ENCODE results near the gene PROSER3. TPM values are rescaled to one million over a fixed set of nuclear protein-coding genes. Genes with fewer than 3 reads are reported as not detected.
A peak's percentile ranks its signal among the peaks of the same experiment; 100 is the strongest.
"Not testable (repeated sequence)": the region's sequence is repeated elsewhere in the genome, so short reads cannot be mapped to it uniquely, and the experiment has no call there.

Gene PROSER3
- total RNA-seq, 2 donors from 2014 or later: 7.3 to 14.2 TPM

DNA sequence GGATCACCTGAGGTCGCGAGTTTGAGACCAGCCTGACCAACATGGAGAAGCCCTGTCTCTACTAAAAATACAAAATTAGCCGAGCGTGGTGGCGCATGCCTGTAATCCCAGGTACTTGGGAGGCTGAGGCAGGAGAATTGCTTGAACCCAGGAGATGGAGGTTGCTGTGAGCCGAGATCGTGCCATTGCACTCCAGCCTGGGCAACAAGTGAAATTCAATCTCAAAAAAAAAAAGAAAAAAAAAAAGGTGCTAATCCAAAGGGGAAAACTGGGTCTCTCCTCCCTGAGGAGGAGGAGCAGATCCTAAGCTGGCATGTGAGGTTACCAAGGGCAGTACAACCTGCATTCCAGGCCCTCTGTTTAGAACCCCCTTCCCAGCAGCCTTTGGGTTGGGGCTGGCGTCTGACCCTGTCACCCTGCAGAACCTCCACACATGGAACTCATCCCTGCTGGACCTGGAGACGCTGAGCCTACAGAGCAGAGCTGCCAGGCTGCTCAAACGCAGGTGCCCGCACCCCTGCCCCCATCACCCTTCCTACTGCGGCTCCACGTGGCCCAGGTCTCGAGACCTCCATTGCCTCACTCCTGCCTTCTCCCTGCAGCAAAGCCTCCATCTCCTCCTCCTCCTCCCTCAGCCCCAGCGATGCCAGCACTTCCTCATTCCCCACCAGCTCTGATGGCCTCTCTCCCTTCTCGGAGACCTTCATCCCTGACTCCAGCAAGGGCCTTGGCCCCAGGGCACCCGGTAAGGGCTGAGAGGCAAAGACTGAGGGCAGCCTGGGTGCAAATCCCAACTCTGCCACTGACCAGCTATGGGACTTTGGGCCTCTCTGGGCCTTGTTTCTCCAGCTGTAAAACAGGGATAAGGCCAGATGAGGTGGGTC lies 6.7 kb downstream of the PROSER3 start:
- no peak for TF ChIP-seq POLR2A (IDR thresholded peaks at IDR 0.05)
- TF ChIP-seq, protein P1, sequence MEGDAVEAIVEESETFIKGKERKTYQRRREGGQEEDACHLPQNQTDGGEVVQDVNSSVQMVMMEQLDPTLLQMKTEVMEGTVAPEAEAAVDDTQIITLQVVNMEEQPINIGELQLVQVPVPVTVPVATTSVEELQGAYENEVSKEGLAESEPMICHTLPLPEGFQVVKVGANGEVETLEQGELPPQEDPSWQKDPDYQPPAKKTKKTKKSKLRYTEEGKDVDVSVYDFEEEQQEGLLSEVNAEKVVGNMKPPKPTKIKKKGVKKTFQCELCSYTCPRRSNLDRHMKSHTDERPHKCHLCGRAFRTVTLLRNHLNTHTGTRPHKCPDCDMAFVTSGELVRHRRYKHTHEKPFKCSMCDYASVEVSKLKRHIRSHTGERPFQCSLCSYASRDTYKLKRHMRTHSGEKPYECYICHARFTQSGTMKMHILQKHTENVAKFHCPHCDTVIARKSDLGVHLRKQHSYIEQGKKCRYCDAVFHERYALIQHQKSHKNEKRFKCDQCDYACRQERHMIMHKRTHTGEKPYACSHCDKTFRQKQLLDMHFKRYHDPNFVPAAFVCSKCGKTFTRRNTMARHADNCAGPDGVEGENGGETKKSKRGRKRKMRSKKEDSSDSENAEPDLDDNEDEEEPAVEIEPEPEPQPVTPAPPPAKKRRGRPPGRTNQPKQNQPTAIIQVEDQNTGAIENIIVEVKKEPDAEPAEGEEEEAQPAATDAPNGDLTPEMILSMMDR (IDR thresholded peaks at IDR 0.05): no peak
- Histone ChIP-seq H3K4me3 (no peak overlapping the region), H3K9me3 (no peaks in the 10 kb centered on the region), H3K27ac (no peak overlapping the region), H3K27me3 (no peaks in the 10 kb centered on the region), H3K36me3 (replicated peaks in 1 of 2; ENCODE audit: insufficient read depth in 1 of 2, low read depth in 2 of 2) (peaks cover 0 to 7% of the 10 kb centered on the region in 2 donors), H3K4me1 (peaks cover 14% of the 10 kb centered on the region)
- DNase-seq (no peak), ATAC-seq (no peak)
- 95 to 97% methylated on average over 16 to 17 of the region's 17 CpGs for WGBS, 2 donors
- intact Hi-C loops (cut with DNase I): no loop called here

DNA sequence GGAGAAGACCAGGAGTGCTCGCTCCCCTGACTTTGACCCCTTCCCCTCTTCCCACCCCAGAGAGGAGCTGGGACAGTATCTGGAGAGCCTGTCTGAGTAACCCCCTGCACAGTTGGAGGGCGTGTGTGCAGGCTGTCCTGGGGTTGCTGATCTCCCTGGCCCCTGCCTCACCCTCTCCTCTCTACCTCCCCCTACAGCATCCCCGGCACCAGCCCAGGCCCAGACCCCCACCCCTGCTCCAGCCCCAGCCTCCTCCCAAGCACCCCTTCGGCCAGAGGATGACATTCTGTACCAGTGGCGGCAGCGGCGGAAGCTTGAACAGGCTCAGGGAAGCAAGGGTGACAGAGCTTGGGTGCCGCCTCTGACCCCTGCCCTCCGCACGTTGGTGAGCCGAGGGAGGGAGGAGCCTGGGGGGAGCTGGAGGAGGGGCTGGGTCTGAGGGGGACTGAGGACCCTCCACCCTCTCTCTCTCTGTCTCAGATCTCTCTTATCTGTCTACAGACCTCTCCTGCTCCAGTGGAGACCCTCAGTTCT lies 8.7 kb downstream of the PROSER3 start:
- Histone ChIP-seq H3K4me3 (no peak overlapping the region), H3K36me3 (replicated peaks in 1 of 2; ENCODE audit: insufficient read depth in 1 of 2, low read depth in 2 of 2) (peaks cover 0 to 7% of the 10 kb centered on the region in 2 donors), H3K27me3 (no peaks in the 10 kb centered on the region), H3K27ac (no peak overlapping the region), H3K4me1 (peaks cover 12% of the 10 kb centered on the region), H3K9me3 (no peaks in the 10 kb centered on the region)
- DNase-seq: no peak
- TF ChIP-seq, protein P1 (IDR thresholded peaks at IDR 0.05): no peak
- no peak for TF ChIP-seq POLR2A (IDR thresholded peaks at IDR 0.05)
- ATAC-seq: peak; percentile 7
- 78 to 84% methylated on average over 2 to 10 of the region's 11 CpGs for WGBS, 2 donors
- intact Hi-C loops (cut with DNase I): no loop called here

DNA sequence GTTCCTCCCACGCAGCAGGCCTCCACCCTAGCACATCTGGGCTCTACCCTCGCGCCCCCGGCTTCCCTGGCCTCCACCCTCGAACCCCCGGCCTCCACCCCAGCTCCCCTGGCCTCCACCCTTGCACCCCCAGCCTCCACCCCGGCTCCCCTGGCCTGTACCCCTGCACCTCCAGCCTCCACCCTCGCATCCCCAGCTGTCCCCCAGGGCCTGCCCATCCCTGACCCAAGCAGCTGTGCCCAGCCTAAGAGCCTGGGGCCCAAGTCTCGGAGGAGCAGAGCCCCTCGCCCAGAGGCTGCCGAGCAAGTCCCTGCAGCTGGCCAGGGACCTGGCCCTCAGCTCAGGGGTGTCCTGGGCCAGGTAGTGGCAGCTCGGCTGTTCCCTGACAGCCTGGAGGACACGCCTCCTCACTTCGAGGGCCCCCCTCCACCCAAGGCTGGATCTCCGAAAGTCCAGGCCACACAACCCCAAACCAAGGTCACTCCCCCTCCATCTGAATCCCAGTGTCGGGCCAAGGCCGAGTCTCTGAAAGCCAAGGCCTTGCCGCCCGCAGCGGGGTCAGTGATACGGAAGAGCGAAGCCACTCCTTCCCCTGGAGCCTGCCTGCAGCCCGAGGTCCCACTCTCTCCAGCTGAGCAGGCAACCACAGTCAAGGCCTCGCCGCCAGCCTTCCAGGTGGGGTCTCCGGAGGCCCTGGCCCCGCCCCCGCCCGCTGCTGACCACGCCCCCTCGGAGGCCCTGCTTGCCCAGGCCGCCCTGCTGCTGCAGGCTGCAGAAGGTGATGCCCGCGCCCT lies 9.5 kb downstream of the PROSER3 start:
- DNase-seq: peak; percentile 49 to 81 (median 66)
- intact Hi-C loops (cut with DNase I): no loop called here
- WGBS, 2 donors: 36 to 88% methylated on average over 9 to 24 of the region's 34 CpGs

DNA sequence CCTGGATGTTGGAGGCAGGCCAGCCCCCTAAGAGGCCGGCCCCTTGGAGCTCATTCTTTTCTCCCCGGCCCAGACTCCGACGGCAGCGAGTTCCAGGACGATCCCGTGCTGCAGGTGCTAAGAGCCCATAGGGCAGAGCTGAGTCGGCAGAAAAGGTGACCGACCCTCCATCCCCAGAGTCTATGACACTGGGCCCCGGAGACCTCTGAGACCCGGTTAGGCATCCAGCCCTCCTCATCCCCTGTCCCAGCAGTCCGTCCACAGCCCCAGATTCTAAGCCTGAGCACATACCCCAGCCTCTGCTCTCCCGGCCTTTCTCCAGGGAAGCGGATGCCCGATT lies 10.1 kb downstream of the PROSER3 start:
- intact Hi-C loops (cut with DNase I): no loop called here
- Histone ChIP-seq H3K4me1 (peaks cover 12% of the 10 kb centered on the region), H3K27ac (peak overlapping the region in 1 of 4 donors; percentile 24), H3K36me3 (replicated peaks in 1 of 2; ENCODE audit: insufficient read depth in 1 of 2, low read depth in 2 of 2) (peaks cover 0 to 5% of the 10 kb centered on the region in 2 donors), H3K27me3 (no peaks in the 10 kb centered on the region), H3K4me3 (no peak overlapping the region), H3K9me3 (no peaks in the 10 kb centered on the region)
- 49 to 58% methylated on average over 11 to 15 of the region's 15 CpGs for WGBS, 2 donors
- no peak for TF ChIP-seq POLR2A (IDR thresholded peaks at IDR 0.05)
- TF ChIP-seq, protein P1 (IDR thresholded peaks at IDR 0.05): no peak
- DNase-seq (no peak), ATAC-seq (no peak)

More for the DNA sequence above, 9.5 kb downstream of the PROSER3 start:
- H3K27me3 ChIP-seq: no peaks in the 10 kb centered on the region
- peaks cover 0 to 5% of the 10 kb centered on the region in 2 donors for H3K36me3 ChIP-seq (replicated peaks in 1 of 2; ENCODE audit: insufficient read depth in 1 of 2, low read depth in 2 of 2)
- H3K4me3 ChIP-seq: no peak overlapping the region
- TF ChIP-seq, protein P1 (IDR thresholded peaks at IDR 0.05): no peak
- no peak for TF ChIP-seq POLR2A (IDR thresholded peaks at IDR 0.05)
- peak; percentile 71 for ATAC-seq
- H3K27ac ChIP-seq: peak overlapping the region in 3 of 4 donors; percentile 19 to 27 (median 24)
- peaks cover 12% of the 10 kb centered on the region for H3K4me1 ChIP-seq
- H3K9me3 ChIP-seq: no peaks in the 10 kb centered on the region

DNA sequence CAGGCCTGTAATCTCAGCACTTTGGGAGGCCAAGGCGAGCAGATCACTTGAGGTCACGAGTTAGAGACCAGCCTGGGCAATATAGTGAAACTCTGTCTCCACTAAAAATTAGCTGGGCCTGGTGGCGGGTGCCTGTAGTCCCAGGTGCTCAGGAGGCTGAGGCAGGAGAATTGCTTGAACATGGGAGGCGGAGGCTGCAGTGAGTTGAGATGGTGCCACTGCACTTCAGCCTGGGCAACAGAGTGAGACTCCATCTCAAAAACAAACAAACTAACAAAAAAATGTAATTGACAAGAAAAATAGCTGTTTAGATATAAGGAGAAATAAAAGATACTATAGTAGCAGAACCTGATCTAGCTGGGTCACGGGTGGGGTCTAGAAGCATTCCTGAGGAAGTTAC lies 14.4 kb downstream of the PROSER3 start:
- H3K27me3 ChIP-seq; ATAC-seq; intact Hi-C loops (cut with DNase I); H3K4me3 ChIP-seq; DNase-seq; H3K36me3 ChIP-seq (replicated peaks in 1 of 2; ENCODE audit: insufficient read depth in 1 of 2, low read depth in 2 of 2); H3K9me3 ChIP-seq; H3K27ac ChIP-seq: not testable (repeated sequence)
- peaks cover 25% of the 10 kb centered on the region for H3K4me1 ChIP-seq
- 90 to 91% methylated on average over 5 of the region's 5 CpGs for WGBS, 2 donors

Data from body of pancreas (tissue), 4 donors.